ENCODE data around the gene SLC49A4.

The SLC49A4 gene

DNA sequence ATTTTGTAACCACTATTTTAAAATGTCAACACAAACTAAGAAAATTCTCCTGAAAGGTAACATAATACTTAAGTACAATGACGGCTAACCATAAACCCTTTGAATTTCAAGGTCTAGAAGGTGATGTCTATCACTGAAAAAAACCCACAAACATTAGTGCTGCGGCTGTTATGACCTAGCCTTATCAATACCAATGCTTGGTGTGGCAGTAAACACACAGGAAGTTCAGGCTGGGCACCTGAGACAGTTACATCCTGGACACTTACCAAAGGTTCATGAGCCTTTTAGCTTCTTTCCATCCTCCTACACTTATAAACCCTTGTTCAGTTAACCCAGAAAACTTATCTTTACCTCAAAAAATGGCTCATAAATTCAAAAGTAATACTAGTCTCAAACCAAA lies 7.0 kb upstream of the SLC49A4 start:
- DNase-seq = no peak

DNA sequence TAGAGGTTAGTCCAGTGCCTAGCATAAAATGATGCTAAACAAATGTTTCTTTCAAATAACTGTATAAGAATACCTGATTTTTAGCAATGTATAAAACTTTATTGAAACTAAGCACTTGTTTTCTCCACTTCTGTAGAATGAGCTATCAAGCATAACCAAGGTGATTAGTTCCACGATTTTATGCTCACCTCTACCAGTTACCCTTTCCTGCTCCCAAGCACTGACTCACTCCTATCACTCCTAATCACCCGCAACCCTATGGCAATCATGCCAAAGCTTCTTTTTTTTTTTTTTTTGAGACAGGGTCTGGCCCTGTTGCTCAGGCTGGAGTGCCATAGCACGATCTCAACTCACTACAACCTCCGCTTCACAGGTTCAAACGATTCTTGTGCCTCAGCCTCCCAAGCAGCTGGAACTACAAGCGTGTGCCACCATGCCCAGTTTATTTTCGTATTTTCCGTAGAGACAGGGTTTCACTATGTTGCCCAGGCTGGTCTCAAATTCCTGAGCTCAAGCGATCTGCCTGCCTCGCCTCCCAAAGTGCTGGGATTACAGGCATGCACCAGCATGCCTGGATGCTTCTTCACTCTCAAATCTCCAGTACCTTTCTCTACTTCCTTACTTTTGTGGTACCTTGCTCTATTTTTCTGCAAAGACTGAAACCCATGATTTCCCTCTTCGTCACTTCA lies 5.1 kb upstream of the SLC49A4 start:
- no peak for DNase-seq

DNA sequence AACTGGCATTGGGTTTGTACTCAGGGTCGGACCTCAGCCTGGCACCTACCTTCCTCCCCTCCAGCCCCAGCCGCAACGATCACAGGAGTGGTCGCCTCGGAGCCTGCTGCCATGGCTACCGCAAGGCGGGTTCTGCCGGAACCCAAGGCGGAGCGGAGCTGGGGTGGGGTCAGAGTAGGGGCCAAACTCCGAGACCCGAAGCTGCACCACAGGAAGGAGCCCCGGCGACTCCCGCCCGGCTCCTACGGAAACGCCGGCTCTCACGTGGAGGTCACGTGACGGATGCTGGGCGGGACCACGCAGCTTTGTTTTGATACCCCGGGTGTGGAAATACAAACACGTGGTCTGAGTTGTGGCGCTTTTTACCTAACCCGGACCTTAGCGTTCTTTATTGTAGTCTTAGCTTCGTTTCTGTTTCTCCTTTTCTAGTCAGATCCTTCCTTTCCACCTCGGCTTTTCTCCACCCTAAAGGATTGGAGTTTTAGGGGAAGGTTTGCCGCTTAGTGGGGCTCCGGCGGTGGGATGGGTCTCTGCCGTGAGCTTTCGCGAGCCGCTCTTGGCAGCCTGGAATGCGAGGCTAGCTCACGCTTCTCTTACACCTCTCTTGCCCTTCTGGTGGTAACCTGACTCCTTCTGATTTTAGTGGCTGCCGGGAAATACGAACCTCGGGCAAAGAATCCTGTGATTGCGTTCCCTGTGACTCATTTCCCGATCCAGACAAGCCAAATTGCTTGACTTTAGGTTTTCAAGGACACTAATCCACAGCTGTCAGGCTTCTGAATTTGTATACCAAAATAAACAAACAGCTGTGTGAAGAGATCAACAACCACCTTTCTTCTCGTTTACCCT lies 1.1 kb upstream of the SLC49A4 start, which contains the start of gene HSPBAP1:
HSPBAP1 (minus strand) TSS at position 264 of the 849 bp plus-strand sequence; CDS start at position 113, 151 bp downstream.
- no peak for DNase-seq

DNA sequence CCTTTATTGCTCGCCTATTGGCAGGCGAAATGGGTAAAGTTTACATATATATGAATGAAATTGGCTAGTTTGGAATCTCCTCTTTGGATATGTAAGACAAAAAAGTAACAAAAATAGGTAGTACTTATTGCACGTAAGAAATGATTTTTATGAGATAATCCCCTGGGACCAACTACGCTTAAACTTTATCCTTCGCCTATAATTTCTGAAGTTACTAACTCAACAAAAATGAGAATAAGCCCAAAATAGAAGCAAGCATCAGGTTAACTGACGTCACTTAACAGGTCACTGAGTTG lies 438 bp upstream of the SLC49A4 start:
- no peak for DNase-seq

DNA sequence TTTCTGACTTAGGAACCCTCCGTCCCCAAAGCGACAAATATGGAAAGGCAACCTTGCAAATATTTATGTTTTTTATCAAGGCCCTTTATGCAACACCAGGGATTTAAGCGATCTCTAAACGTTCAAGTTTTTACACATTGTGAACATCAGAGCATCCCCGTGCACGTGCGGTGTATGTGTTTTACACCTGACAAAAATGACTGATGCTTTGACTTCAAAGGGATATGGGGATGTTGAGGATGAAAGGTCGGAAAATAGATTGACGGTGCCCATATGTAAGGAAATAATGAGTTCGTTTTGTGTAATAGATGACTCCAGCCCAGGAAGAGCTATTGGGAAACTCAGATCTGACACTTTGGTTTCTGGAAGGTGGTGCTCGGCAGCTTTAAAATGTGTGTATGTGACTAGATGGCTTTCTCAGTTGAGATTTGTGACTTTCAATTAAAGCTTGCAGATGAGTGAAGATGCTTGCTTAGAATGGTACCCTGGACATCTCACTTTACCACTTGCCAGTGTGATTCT lies 866 bp downstream of the SLC49A4 start:
- no peak for DNase-seq

DNA sequence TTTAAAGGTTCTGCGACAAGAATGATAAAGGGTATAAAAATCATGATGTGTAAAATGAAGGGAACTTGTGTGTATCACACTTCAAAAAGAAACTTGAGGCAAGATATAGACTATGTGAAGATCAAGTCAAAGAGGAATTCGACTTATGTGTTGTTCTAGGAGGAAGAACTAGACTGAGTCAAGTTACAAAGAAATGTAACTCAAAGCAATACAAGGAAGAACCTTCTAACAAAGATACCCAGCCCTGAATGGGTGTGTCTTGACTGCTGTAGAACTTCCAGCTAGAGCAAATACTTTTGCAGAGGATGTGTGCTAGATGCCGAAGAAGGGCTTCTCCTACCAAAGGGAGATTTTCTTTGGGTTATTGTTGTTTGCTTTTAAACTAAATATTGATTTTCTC lies 2.4 kb downstream of the SLC49A4 start:
- DNase-seq = no peak

DNA sequence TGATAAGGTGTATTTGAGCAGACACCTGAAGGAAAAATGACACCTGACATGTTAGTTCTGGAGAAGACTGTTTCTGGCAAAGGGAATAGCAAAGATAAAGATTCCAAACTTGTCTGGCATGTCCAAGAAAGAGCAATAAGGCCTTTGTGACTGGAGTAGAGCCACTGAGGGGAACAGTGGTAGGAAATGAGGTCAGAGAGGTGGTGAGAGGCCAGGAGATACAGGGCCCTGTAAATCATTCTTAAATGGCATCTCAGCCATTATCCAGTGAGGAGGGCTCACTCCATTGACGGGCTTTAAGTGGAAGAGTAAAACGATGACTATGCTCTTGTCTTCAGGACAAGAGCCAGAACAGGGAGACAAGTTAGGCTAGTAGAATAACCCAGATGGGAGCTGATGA lies 4.5 kb downstream of the SLC49A4 start:
- DNase-seq = no peak

DNA sequence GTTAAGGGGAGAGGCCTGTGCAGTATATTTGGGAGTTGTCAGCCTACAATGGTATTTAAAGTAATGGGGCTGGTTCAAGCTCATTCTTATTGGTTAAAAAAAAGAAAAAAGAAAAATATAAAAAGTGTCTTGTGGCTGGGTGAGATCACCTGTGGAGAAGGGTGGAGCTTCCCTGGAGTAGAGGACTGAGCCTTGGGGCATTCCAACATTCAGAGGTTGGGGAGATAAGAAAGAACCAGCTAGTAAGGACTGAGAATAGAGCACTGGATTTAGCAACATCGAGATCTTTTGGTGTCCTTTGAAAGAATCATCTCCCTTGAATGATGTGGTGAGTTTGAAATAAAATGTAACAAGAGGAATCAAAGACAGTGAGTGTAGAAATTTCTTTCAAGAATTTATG lies 5.2 kb downstream of the SLC49A4 start:
- no peak for DNase-seq

DNA sequence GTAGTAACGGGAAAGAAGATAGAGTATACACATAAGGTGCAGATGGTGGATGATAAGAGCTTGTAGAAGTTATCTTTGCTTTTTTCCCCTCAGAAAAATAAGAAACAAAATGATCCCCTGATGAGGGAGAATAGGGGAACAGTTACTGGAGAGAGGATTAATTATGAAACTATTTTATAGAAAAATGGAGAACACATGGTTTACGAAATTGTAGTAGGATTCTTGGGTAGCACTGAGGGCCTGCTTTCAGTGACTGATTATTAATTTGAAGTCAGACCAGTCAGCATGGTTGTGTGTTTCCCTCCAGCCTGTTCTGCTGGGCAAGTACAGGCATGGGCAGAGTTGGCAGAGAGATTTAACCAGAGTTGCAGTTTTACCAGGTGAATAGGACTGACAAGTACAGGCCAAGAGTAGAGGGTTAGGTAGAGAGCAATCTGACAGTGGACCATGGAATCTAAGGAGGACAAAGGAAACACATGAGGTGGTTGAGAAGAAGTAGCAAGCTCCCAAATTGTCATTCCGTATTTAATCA lies 5.9 kb downstream of the SLC49A4 start:
- DNase-seq = no peak

DNA sequence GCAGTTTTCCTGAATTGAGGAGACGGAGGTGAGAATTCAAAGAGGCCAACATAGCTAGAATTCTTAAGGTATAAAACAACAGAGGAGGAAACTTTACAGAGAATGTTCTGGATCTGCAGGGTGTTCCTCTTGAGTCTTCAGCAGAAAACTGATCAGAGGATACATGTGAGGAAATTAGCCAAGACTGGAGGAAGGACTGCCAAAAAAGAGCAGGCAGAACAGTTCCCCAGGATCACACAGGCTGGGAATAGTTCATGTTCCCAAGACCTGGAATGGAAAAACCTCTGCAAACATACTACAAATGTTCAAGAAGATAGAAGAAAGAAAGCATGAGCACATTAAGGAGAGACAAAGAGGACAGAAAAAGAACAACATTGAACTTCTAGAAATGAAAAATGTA lies 7.5 kb downstream of the SLC49A4 start:
- no peak for DNase-seq

DNA sequence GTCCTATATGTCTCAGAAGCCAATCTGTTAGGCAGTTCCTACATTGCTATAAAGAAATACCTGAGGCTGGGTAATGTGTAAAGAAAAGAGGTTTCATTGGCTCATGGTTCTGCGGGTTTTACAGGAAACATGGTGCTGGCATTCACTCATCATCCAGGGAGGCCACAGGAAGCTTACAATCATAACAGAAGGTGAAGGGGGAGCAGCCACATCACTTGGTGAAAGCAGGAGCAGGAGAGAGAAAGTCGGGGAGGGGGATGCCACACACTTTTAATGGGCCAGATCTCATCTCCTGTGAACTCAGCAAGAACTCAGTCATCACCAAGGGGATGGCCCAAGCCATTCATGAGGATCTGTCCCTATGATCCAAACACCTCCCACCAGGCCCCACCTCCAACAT lies 9.1 kb downstream of the SLC49A4 start:
- DNase-seq = no peak

DNA sequence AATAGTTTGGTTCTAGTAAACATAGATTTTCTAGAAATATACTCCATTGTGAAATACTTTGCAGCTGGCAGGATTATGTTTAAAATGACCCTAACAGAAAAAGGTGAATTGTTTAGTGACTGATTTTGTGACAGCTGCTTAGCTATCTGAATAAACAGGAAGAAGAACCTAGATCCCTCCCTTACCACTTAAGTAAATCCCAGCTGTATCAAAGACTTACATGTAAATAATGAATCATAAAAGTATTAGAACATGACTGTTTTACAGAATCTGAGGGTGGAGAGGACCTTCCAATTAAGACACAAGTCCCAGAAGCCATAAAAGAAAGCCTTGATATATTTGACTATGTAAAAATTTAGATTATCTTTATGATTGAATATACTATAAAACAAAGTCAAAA lies 15.9 kb downstream of the SLC49A4 start:
- no peak for DNase-seq

DNA sequence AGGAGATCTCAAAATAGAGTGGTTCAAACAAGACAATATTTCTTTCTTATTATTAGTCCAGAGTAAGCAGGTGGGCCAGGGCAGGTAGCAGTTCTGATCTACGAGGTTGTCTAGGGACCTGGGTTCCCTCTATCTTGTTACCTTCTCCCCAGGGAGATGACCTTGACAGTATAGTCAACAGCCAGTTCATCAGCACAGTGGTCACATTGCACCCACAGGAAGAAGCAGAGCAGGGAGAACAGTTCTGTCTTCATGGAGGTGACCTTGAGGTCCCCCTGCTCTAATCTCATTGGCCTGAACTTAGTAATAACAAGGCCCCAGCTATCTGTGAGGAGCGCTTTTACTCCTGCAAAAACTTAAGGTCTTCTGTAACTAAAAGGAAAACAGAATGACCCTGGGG lies 21.7 kb downstream of the SLC49A4 start:
- no peak for DNase-seq

DNA sequence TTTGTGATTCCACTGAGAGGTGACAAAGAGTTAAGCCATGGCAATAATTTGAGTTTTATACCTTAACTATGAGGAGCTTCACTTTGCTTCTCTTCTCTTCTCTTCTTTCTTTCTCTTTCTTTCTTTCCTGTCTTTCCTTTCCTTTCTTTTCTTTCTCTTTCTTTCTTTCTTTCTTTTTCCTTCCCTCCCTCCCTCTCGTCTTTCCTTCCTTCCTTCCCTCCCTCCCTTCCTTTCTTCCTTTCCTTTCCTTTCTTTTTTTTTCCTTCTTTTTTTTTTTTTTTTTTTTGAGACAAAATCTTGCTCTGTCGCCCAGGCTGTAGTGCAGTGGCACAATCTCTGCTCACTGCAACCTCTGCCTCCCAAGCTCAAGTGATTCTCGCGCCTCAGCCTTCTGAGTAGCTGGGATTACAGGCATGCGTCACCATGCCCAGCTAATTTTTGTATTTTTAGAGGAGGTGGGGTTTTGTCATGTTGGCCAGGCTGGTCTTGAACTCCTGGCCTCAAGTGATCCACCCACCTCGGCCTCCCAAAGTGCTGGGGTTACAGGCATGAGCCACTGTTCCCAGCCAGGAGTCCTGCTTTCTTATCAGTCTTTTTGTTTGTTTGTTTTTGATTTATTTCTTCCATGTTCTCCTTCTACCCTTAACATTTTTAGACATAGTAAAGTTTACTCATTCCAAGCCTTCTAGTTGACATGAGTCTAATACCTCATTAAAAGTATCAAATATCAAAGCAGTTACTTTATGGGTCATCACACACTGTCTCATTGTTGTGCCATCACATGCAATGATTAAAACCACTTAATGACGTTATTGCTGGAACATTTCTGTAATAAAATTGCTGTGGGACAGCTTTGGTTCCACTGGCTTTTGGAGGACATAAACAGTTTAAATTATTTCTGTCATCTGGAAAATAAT lies 29.9 kb downstream of the SLC49A4 start:
- DNase-seq = no peak

DNA sequence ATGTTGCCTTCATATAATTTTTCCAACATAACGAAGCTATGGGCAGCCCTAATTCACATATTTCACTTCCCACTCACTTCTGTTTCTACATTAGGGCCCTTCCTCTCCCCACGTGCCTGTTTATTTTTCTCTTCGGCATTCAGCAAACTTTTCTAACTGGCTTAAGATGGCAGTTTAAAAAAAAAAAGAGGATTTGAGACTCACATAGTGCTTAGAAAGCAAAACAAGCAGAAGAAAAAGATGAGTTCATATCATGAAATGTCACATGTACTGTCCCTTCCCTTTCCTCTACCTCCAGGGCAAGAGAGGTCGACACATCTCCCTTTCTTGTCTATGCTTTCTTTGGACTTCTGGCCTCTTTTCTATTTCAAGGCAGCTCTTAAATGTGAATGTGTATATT lies 30.6 kb downstream of the SLC49A4 start:
- no peak for DNase-seq

DNA sequence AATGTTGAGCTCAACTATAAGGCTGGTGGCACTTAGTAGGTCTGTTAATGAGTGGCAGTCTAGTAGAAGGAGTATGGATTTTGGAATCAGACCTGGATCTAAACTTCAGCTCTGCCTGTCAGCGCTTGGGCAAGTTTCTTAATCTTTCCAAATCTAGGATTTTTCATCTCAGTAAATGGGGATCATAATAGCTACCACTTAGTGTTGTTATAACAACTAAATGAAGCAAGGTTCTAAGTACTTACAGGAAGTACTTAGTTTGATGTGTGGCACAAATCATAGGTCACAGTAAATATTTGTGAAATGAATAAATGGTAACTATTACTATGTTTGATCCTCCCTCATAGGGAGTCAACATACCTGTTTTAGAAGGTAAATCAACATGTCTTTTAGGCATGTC lies 31.4 kb downstream of the SLC49A4 start:
- DNase-seq = no peak

DNA sequence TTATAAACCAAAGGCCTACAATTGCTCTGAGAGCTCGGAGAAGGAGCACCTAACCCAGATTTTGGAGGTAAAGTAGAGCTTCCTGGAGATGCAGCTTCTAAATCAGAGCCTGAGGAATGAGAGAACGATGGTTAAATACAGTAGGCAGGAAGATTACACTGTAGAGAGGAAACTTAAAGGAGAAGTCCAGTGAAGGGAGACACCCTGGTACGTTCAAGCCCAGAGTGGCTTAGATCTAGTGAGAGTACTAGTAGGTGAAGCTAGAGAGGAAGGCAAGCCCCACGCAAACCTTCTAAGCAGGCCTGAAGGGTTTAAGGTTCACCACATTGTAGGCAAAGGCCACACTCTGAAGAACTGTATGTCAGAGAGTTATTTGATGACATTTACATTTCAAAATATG lies 33.4 kb downstream of the SLC49A4 start:
- DNase-seq = no peak

DNA sequence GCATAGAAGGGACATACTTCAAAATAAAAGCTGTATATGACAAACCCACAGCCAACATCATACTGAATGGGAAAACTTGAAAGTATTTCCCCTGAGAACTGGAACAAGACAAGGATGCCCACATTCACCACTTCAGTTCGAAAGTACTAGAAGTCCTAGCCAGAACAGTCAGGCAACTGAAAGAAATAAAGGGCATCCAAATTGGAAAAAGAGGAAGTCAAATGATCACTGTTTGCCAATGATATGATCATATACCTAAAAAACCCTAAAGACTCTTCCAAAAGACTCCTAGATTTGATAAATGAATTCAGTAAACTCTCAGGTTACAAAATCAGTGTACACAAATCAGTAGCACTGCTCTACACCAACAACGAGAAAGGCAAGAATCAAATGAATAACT lies 40.7 kb downstream of the SLC49A4 start:
- DNase-seq = no peak

DNA sequence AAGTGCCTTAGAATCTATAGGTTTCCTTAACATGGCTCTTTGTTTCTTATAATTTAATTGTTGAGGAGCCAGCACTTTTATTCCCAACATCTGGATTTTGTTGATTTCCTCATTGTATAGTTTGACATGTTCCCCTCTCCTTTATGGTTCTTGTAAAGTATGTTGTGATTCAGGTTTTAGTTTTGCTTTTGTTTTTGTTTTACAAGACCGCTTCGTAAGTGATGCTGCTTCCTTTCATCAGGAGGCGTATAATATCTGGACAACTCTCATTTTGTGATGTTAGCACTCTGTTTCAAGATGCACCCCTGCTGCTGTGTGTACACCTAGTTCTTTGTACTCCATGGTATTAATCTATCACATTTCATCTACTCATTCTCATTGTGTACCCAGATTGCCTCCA lies 48.7 kb downstream of the SLC49A4 start:
- DNase-seq = no peak

DNA sequence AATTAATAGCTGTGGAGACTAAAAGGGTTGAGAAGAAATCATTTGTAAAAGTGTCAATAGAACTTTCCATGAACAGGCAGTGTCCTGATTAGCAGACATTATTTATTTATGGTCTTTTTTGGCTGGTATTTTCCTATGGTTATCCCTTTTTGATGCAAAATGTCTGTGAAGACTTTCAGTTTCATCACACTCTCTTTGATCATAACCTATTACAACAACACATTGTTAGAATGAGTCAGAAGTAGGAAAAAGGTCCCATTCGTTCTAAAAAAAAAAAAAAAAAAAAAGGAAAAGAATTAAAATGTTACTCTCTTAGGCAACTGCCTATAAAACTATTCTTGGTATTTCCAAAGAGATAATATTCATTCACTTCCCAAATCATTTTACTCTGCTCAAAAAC lies 62.1 kb downstream of the SLC49A4 start:
- no peak for DNase-seq

DNA sequence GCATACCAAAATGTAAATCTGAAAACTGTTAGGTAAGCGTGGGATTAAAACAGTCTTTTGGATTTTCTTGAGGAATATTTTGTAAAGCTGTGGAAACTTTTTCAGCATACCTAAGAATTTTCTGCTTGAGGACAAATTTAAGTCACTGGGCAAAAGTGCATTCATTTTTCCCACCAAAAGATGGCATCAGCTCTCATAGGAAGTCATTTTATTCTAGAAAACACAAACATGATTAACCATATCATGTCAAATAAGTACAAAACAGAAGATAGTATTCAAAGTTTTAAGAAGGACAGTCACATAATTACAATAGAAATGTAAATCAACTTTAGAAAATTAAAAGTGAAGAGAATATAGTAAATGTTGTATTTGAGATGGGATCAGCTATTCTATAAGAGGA lies 63.5 kb downstream of the SLC49A4 start:
- no peak for DNase-seq

DNA sequence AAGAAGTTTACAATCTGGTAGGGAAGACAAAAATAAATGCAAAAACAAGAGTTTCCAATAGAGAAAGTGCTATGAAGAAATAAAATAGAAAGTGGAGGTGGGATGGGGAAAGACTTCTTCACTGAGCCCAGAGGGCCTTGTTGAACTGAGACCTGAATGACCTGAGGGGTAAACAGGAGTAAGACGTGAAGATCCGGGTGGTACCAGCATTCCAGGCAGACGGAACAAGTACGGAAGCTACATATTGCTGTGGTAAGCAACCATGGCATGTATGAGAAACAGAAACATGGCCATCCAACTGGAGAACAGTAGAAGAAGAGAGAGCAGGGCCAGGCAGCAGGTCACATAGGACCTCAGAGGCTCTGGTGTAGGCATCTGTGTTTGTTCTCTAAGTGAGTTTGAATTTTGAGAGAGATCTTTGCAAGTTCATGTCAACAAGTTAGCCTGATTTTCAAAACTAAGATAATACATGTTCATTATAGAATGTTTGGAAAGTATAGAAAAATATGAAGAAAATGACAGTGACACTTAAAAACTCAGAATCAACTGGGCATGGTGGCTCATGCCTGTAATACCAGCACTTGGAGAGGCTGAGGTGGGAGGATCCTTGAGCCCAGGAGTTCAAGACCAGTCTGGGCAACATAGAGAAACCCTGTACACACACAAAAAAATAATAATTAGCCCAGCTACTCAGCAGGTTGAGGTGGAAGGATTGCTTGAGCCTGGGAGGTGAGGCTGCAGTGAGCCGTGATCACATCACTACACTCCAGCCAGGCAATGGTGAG lies 64.3 kb downstream of the SLC49A4 start:
- DNase-seq = no peak

Measured in NCI-H1092 (cell line).